Sigmoid colon (tissue), 4 donors: ENCODE data around the gene KISS1.

Source experiments
- CTCF ChIP-seq, 4 experiments: fragments of 450-650 bp in 3 of 4; fragments of 200-600 bp in 1 of 4; IDR thresholded peaks; one replicate each; pipeline ENCODE4 v1.5.1; 2016 to 2019; ENCODE audit warnings: antibody characterized with exemption in 4 of 4, mild to moderate bottlenecking in 3 of 4, moderate library complexity in 2 of 4
- EP300 ChIP-seq, 4 donors: sonication (generic); formaldehyde crosslinking; IDR thresholded peaks; one replicate each; pipeline ENCODE4 v1.6.1; 2017; ENCODE audit warnings: antibody characterized with exemption in 4 of 4
- POLR2A ChIP-seq, 2 donors: fragments of 450-650 bp; IDR thresholded peaks; one replicate each; pipeline ENCODE4 v1.6.1; 2016; ENCODE audit warnings: antibody characterized with exemption in 2 of 2, mild to moderate bottlenecking in 2 of 2, moderate library complexity in 2 of 2
- POLR2AphosphoS5 ChIP-seq, 4 donors: sonication (generic); formaldehyde crosslinking; IDR thresholded peaks; one replicate each; pipeline ENCODE4 v1.6.1; 2017; ENCODE audit warnings: antibody characterized with exemption in 4 of 4

- TF ChIP-seq EP300 (IDR thresholded peaks at IDR 0.05), result no peak
- TF ChIP-seq CTCF (IDR thresholded peaks at IDR 0.05), result no peak
- no peak for TF ChIP-seq POLR2AphosphoS5 (IDR thresholded peaks at IDR 0.05)
- no peak for TF ChIP-seq POLR2A (IDR thresholded peaks at IDR 0.05)
Measured at GRCh38 chr1:204192046-204192445, 4.2 kb downstream of the KISS1 start.
